Medulla oblongata (tissue), 1 donor: Measurements from ENCODE around the gene MTIF2.
"Not testable (repeated sequence)": the region's sequence is repeated elsewhere in the genome, so short reads cannot be mapped to it uniquely, and the experiment has no call there.

ENCODE experiments used
- DNase-seq: peaks from one replicate; pipeline ENCODE4 v3.0.0-alpha.2; 2015; ENCODE audit errors: extremely low spot score

The MTIF2 gene

GRCh38 chr2:55241582-55241981, 27.4 kb downstream of the MTIF2 start:
- not testable (repeated sequence) for DNase-seq

- DNase-seq, result no peak
Observed at GRCh38 chr2:55239656-55240222, 29.3 kb downstream of the MTIF2 start.

GRCh38 chr2:55236992-55237543, 32.0 kb downstream of the MTIF2 start:
- no peak for DNase-seq

- no peak for DNase-seq
Observed at GRCh38 chr2:55235724-55236538, 33.1 kb downstream of the MTIF2 start.

- no peak for DNase-seq
Observed at GRCh38 chr2:55233658-55233940, 35.4 kb downstream of the MTIF2 start.

GRCh38 chr2:55232863-55233657, 36.0 kb downstream of the MTIF2 start:
- DNase-seq, result peak; percentile 17

GRCh38 chr2:55232084-55232862, 36.8 kb downstream of the MTIF2 start, which contains the start of the genes CLHC1 and RPS27A:
Gene CLHC1 (minus strand): TSS chr2:55232293. CDS start chr2:55222411, 9,882 bp downstream.
Gene RPS27A (plus strand): TSS chr2:55232688. CDS start chr2:55232825, 137 bp downstream.
- peak; percentile 98 for DNase-seq

- no peak for DNase-seq
Observed at GRCh38 chr2:55231546-55232083, 37.4 kb downstream of the MTIF2 start.

GRCh38 chr2:55230551-55230950, 38.5 kb downstream of the MTIF2 start:
- no peak for DNase-seq

GRCh38 chr2:55229221-55229620, 39.8 kb downstream of the MTIF2 start:
- no peak for DNase-seq

GRCh38 chr2:55228226-55228563, 40.8 kb downstream of the MTIF2 start:
- no peak for DNase-seq

- DNase-seq, result peak; percentile 21
Observed at GRCh38 chr2:55227437-55228225, 41.4 kb downstream of the MTIF2 start.

GRCh38 chr2:55225481-55226020, 43.5 kb downstream of the MTIF2 start:
- DNase-seq, result no peak

- no peak for DNase-seq
Observed at GRCh38 chr2:55224761-55225261, 44.2 kb downstream of the MTIF2 start.

GRCh38 chr2:55223958-55224760, 44.9 kb downstream of the MTIF2 start:
- no peak for DNase-seq

- DNase-seq, result no peak
Observed at GRCh38 chr2:55213822-55214221, 55.2 kb downstream of the MTIF2 start.

GRCh38 chr2:55204950-55205349, 64.1 kb downstream of the MTIF2 start:
- no peak for DNase-seq

- DNase-seq, result no peak
Observed at GRCh38 chr2:55204536-55204935, 64.5 kb downstream of the MTIF2 start.

GRCh38 chr2:55200416-55200815, 68.6 kb downstream of the MTIF2 start:
- DNase-seq, result no peak
